DND-41 (cell line): Measurements from ENCODE around the gene PLIN4.
A peak's percentile ranks its signal among the peaks of the same experiment; 100 is the strongest.

ENCODE experiments used
- ATAC-seq: fragments of 200-7000 bp; cut with Tn5 transposase; 3 replicates; pipeline ENCODE4 v1.9.1; 2021; ENCODE audit warnings: low read depth; ENCODE audit not compliant: insufficient read depth
- DNase-seq: peaks from one replicate; pipeline ENCODE4 v3.0.0-alpha.2; 2020
- H2AFZ ChIP-seq: 2 replicates; pipeline ENCODE4 v1.6.0; 2012; ENCODE audit warnings: low read depth, low read length
- H3K27ac ChIP-seq: 2 replicates; pipeline ENCODE4 v1.5.1; 2012; ENCODE audit warnings: low read length, inconsistent platforms
- H3K27me3 ChIP-seq: fragments of 200-600 bp; sonication (generic); 2 replicates; pipeline ENCODE4 v1.6.0; 2012; ENCODE audit warnings: low read length, mild to moderate bottlenecking, inconsistent platforms; ENCODE audit not compliant: insufficient read depth, poor library complexity
- H3K36me3 ChIP-seq: 2 replicates; pipeline ENCODE4 v1.5.1; 2012; ENCODE audit warnings: low read length, inconsistent platforms; ENCODE audit not compliant: insufficient read depth
- H3K4me1 ChIP-seq: 2 replicates; pipeline ENCODE4 v1.5.1; 2012; ENCODE audit warnings: mild to moderate bottlenecking, low read length; ENCODE audit not compliant: insufficient read depth
- H3K4me2 ChIP-seq: 2 replicates; pipeline ENCODE4 v1.6.0; 2012; ENCODE audit warnings: mild to moderate bottlenecking, moderate library complexity, low read length, inconsistent platforms; ENCODE audit not compliant: insufficient read depth
- H3K4me3 ChIP-seq, 2 experiments: fragments of 200-600 bp in 1 of 2; shearing (Covaris generic) in 1 of 2; 2 replicates each; pipeline ENCODE4 v1.5.1; 2012 to 2016; ENCODE audit warnings: inconsistent platforms in 2 of 2, low read length in 2 of 2, mild to moderate bottlenecking in 2 of 2, low read depth in 1 of 2, moderate library complexity in 1 of 2
- H3K79me2 ChIP-seq: 2 replicates; pipeline ENCODE4 v1.6.0; 2012; ENCODE audit warnings: low read length, inconsistent platforms; ENCODE audit not compliant: insufficient read depth
- H3K9ac ChIP-seq: 2 replicates; pipeline ENCODE4 v1.6.0; 2012; ENCODE audit warnings: low read depth, mild to moderate bottlenecking, inconsistent platforms, low read length, moderate library complexity
- H3K9me3 ChIP-seq: 2 replicates; pipeline ENCODE4 v1.5.1; 2012; ENCODE audit warnings: low read length, moderate library complexity, mild to moderate bottlenecking, inconsistent platforms; ENCODE audit not compliant: insufficient read depth, severe bottlenecking
- H4K20me1 ChIP-seq: 2 replicates; pipeline ENCODE4 v1.6.0; 2012; ENCODE audit warnings: low read length; ENCODE audit not compliant: insufficient read depth
- EZH2 ChIP-seq: IDR thresholded peaks from 3 replicates; pipeline ENCODE4 v1.6.1; 2012; ENCODE audit warnings: borderline replicate concordance, low read depth, mild to moderate bottlenecking, moderate library complexity, low read length, inconsistent platforms; ENCODE audit not compliant: severe bottlenecking
- TF ChIP-seq, protein P1 (sequence below): IDR thresholded peaks from 2 replicates; pipeline ENCODE4 v1.5.1; 2012; ENCODE audit warnings: borderline replicate concordance, low read length, moderate library complexity, mild to moderate bottlenecking; ENCODE audit not compliant: poor library complexity, severe bottlenecking; ENCODE audit errors: extremely low read depth

PLIN4 gene

DNA sequence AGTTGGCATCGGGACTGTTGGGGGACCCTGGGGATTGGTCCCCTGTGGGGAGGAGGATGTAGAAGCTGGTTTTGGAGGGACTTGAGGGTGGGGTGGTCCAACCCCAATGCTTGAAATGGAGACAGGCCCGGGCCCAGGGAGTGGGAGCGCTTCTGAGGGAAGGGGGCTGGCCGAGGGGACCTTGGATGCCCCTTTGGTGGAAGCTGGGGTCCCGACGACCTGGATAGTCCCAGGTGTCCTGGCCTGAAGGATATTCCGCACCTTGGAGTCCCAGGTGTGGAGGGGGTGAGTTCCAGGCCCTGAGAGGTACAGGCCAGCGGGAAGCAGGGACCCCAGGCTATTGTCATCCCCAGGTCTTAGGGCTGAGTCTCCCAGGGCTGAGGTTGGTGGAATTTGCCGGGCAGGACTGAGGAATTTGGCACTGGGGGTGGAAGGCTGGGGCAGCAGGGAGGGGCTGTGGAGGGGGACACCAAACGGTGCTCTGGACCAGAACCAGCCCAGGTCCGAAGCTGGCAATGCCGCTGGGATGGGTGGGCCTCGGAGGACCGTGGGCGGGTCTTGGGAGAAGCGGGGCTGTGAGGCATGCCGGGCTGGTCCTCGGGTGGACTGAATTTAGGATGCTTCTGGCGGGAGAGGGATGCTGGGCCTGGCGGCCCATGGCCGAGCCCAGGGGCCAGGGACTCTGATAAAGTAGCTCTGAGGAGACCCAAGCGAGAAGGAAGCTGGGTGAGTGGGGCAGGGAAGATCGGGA, 44.3 kb downstream of the PLIN4 start:
- peaks cover 41% of the 10 kb centered on the region for H3K79me2 ChIP-seq
- H3K4me1 ChIP-seq: peaks cover 31% of the 10 kb centered on the region
- no peak overlapping the region for H2AFZ ChIP-seq
- DNase-seq (no peak), ATAC-seq (no peak)
- no peaks in the 10 kb centered on the region for H3K9me3 ChIP-seq
- peak overlapping the region in 1 of 2 experiments; percentile 71; a peak in 2 of 4 replicates for H3K4me3 ChIP-seq
- H3K9ac ChIP-seq: peak overlapping the region; percentile 96
- peak overlapping the region; percentile 7; the same call in 1 of the 2 replicates for H3K27ac ChIP-seq
- TF ChIP-seq, protein P1, sequence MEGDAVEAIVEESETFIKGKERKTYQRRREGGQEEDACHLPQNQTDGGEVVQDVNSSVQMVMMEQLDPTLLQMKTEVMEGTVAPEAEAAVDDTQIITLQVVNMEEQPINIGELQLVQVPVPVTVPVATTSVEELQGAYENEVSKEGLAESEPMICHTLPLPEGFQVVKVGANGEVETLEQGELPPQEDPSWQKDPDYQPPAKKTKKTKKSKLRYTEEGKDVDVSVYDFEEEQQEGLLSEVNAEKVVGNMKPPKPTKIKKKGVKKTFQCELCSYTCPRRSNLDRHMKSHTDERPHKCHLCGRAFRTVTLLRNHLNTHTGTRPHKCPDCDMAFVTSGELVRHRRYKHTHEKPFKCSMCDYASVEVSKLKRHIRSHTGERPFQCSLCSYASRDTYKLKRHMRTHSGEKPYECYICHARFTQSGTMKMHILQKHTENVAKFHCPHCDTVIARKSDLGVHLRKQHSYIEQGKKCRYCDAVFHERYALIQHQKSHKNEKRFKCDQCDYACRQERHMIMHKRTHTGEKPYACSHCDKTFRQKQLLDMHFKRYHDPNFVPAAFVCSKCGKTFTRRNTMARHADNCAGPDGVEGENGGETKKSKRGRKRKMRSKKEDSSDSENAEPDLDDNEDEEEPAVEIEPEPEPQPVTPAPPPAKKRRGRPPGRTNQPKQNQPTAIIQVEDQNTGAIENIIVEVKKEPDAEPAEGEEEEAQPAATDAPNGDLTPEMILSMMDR: no peak
- no peak for TF ChIP-seq EZH2
- H3K27me3 ChIP-seq: no peaks in the 10 kb centered on the region
- H3K36me3 ChIP-seq: peaks cover 38% of the 10 kb centered on the region
- peak overlapping the region; percentile 95 for H3K4me2 ChIP-seq
- peaks cover 28% of the 10 kb centered on the region for H4K20me1 ChIP-seq

DNA sequence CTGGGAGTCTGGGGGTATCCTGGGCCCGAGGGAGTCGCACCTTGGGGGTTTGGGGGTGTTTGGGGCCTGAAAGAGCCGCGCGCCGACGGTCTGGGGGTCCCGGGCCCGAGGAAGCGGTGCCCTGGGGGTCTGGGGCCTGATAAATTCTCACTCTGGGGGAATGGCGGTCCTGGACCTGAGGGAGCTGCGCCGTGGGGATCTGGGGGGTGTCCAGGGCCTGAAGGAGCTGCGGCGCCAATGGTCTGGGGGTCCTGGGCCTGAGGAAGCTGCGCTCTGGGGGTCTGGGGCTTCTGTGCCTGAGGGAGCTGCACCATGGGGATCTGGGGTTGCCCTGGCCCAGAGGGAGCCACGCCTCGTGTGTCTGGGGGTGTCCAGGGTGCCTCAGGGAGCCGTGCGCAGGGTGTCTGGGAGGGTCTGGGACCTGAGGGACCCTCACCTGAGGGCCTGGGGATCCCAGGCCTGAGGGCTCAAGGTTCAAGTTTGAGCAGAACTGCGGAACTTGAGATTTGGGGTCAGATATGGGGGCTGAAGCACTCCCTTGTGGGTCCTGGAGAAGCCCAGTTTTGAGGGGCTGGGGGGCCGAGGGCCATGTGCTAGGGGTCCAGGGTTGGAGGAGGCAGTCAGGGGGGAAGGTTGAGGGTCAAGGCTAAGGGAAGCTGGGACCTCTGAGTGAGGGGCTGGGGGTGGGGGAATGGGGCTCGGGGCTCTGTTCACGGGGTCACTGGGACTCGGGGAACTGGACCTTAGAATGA, 45.1 kb downstream of the PLIN4 start:
- Histone ChIP-seq H2AFZ (no peak overlapping the region), H3K79me2 (peaks cover 41% of the 10 kb centered on the region), H3K4me1 (peaks cover 31% of the 10 kb centered on the region), H3K4me2 (peak overlapping the region; percentile 95), H4K20me1 (peaks cover 28% of the 10 kb centered on the region), H3K9me3 (no peaks in the 10 kb centered on the region), H3K4me3 (peak overlapping the region; percentile 71 to 100; a peak in 3 of 4 replicates), H3K36me3 (peaks cover 32% of the 10 kb centered on the region), H3K27ac (peak overlapping the region; percentile 69), H3K27me3 (no peaks in the 10 kb centered on the region), H3K9ac (peak overlapping the region; percentile 96)
- DNase-seq: no peak
- no peak for ATAC-seq
- TF ChIP-seq EZH2: no peak
- TF ChIP-seq, protein P1: no peak

DNA sequence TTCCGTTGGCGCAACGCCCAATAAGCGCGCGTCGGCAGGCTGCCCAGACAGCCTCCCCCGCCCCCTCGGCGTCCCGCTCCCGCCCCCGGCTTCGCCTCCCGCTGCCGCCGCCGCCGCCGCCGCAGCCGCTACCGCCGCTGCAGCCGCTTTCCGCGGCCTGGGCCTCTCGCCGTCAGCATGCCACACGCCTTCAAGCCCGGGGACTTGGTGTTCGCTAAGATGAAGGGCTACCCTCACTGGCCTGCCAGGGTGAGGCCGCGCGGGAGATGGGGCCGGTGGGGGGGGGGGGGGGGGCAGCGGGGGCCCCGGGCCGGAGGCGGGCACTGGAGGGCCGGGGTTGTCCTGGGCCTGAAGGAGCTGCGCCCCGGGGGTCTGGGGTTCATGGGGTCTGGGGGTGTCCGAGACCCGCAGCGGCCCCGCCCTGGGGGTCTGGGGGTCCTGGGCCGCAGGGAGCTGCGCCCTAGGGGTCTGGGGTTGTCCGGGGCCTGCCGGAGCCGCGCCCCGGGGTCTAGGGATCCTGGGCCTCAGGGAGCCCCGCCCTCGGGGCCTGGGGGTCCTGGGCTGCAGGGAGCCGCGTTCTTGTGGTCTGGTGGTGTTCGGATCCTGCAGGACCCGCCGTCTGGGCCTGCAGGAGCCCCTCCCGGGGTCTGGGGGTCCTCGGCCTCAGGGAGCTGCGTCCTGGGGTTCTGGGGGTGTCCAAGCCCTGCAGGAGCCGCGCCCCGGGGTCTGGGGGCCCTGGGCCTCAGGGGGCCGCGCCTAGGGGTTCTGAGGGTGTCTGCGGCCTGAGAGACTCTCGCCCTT, 45.9 kb downstream of the PLIN4 start, which contains the start of gene HDGFL2:
Gene HDGFL2 (plus strand): TSS at position 124 of the 801 bp plus-strand sequence. CDS start 54 bp downstream, at position 178.
- Histone ChIP-seq H3K4me1 (peaks cover 31% of the 10 kb centered on the region), H3K27me3 (no peaks in the 10 kb centered on the region), H4K20me1 (peaks cover 28% of the 10 kb centered on the region), H3K36me3 (peaks cover 25% of the 10 kb centered on the region), H3K9me3 (no peaks in the 10 kb centered on the region), H3K4me3 (peak within 1 kb of the TSS; percentile 71 to 100), H2AFZ (peak within 1 kb of the TSS; percentile 78), H3K79me2 (peaks cover 41% of the 10 kb centered on the region), H3K4me2 (peak within 1 kb of the TSS; percentile 95), H3K9ac (peak within 1 kb of the TSS; percentile 96), H3K27ac (peak within 1 kb of the TSS; percentile 84)
- TF ChIP-seq EZH2: no peak
- ATAC-seq (no peak), DNase-seq (no peak)
